Activated T-cell treated with anti-CD3 and anti-CD28 coated beads, Interleukin-2, amount 50 U/mL, for 4 hours (primary cell): Measurements from ENCODE around the gene DOK6. TPM values are rescaled to one million over a fixed set of nuclear protein-coding genes. Genes with fewer than 3 reads are reported as not detected.
"Not testable (repeated sequence)": the region's sequence is repeated elsewhere in the genome, so short reads cannot be mapped to it uniquely, and the experiment has no call there.

Experiments used
- ATAC-seq, 2 donors: fragments of 200-7000 bp; cut with Tn5 transposase; one replicate each; pipeline ENCODE4 v1.10.0; 2021
- DNase-seq: peaks from one replicate; pipeline ENCODE4 v3.0.0-alpha.2; 2020
- H3K27me3 Mint-ChIP-seq: one replicate; pipeline ENCODE4 v1.8.0; 2021; ENCODE audit warnings: low read depth, mixed read lengths
- H3K36me3 Mint-ChIP-seq: one replicate; pipeline ENCODE4 v1.8.0; 2022; ENCODE audit warnings: mixed read lengths; ENCODE audit not compliant: insufficient read depth
- H3K4me1 Mint-ChIP-seq: one replicate; pipeline ENCODE4 v1.8.0; 2021; ENCODE audit warnings: low read depth, mixed read lengths
- H3K4me3 Mint-ChIP-seq: one replicate; pipeline ENCODE4 v1.8.0; 2021; ENCODE audit warnings: mild to moderate bottlenecking, moderate library complexity, mixed read lengths
- H3K9me3 Mint-ChIP-seq: one replicate; pipeline ENCODE4 v1.8.0; 2021; ENCODE audit warnings: mixed read lengths
- total RNA-seq, 3 donors: library from RNA; stranded (reverse); gene quantifications; one replicate each; pipeline ENCODE4 v1.2.1, GENCODE V29; 2021

Gene DOK6
- total RNA-seq, 3 donors from 2014 or later, result 0.03 TPM; not detected in 2

DNA sequence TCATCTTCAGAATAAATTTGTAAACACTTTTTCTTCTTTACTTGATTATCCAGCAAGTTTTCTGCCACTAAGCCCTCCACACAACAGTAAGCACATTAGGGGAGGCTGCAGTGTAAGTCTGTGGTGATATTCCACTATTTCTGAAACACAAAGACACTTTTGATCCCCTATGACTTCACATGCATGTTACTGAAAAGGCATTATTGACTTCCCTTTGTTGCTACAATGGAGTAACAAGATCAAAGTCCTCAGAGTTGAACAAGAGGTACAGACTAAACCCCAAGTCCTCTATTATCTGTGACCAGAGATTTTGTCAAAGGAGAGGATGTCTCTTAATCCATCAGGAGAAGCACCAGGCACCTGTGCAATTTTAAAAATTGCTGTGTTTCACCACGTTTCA, 389.1 kb downstream of the DOK6 start:
- DNase-seq (no peak), ATAC-seq (no peak)
- Mint-ChIP-seq H3K4me1 (no peaks in the 10 kb centered on the region), H3K4me3 (no peak overlapping the region), H3K36me3 (no peaks in the 10 kb centered on the region), H3K9me3 (no peaks in the 10 kb centered on the region), H3K27me3 (no peaks in the 10 kb centered on the region)

GRCh38 chr18:69790649-69791048, 390.0 kb downstream of the DOK6 start:
- Mint-ChIP-seq H3K4me1 (no peaks in the 10 kb centered on the region), H3K9me3 (no peaks in the 10 kb centered on the region), H3K27me3 (no peaks in the 10 kb centered on the region), H3K4me3 (no peak overlapping the region), H3K36me3 (no peaks in the 10 kb centered on the region)
- no peak for DNase-seq
- no peak for ATAC-seq

DNA sequence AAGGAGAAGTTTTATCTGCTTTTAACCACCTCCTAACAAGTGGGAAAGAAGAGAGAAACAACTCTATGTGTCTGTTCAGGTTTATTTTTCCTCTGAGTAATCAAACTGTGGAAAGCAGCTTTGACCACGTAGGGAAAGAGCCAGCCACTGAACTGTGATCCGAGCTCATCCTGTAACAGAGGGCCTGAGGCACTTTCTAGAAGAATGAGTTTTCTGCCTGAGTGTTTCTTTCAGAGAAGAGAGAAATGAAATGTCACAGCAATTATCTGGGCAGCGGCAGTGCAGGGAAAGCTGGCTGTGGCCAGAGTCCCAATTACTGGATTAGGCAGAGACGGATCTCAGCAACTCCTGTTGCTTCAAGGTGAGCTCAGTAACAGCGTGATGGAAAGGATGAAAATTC, 395.1 kb downstream of the DOK6 start:
- H3K4me3 Mint-ChIP-seq, result no peak overlapping the region
- no peaks in the 10 kb centered on the region for H3K36me3 Mint-ChIP-seq
- no peaks in the 10 kb centered on the region for H3K9me3 Mint-ChIP-seq
- no peaks in the 10 kb centered on the region for H3K27me3 Mint-ChIP-seq
- DNase-seq, result no peak
- no peak for ATAC-seq
- H3K4me1 Mint-ChIP-seq, result no peaks in the 10 kb centered on the region

GRCh38 chr18:69804776-69805501, 404.3 kb downstream of the DOK6 start:
- Mint-ChIP-seq H3K4me3 (no peak overlapping the region), H3K27me3 (no peaks in the 10 kb centered on the region), H3K4me1 (peaks cover 2% of the 10 kb centered on the region), H3K36me3 (peaks cover 15% of the 10 kb centered on the region), H3K9me3 (peaks cover under 1% of the 10 kb centered on the region)
- DNase-seq (no peak), ATAC-seq (no peak)

DNA sequence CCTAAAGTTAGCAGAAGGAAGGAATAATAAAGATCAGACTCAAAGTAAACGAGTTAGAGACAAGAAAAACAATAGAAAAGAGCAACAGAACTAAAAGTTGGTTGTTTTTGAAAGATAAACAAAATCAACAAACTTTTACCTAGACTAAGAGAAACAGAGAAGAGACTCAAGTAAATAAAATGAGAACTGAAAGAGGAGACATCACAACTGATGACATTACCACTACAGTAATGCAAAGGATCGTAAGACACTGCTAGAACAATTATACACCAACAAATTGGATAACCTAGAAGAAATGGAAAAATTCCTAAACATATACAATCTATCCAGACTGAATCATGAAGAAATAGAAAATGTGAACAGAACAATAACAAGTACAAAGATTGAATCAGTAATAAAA, 407.7 kb downstream of the DOK6 start:
- Mint-ChIP-seq H3K4me3 (no peak overlapping the region), H3K27me3 (no peaks in the 10 kb centered on the region), H3K4me1 (peaks cover 2% of the 10 kb centered on the region), H3K36me3 (peaks cover 35% of the 10 kb centered on the region), H3K9me3 (peaks cover 5% of the 10 kb centered on the region)
- DNase-seq (no peak), ATAC-seq (no peak)

DNA sequence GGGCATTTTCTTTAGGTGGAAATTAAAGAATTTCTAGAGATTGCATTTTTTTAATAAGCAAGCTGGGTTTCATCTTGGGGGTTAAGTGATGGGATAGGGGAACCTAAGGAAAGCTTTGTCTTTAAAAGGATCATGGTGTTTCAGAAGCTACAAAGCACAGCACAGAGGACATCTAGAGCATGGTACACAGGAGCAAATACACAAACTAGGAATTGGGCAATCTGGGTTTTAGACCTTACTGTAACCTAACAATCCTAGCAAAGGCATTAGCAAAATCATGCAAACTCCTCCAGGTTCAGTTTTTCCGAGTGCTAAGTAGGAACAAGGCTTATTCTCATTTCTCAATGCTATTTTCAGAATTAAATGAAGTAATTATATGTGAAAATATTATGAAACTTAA, 412.9 kb downstream of the DOK6 start:
- Mint-ChIP-seq H3K4me1 (no peaks in the 10 kb centered on the region), H3K27me3 (no peaks in the 10 kb centered on the region), H3K4me3 (no peak overlapping the region), H3K9me3 (peaks cover 5% of the 10 kb centered on the region), H3K36me3 (peaks cover 48% of the 10 kb centered on the region)
- no peak for DNase-seq
- no peak for ATAC-seq

GRCh38 chr18:69814861-69815385, 414.2 kb downstream of the DOK6 start:
- Mint-ChIP-seq H3K4me3 (no peak overlapping the region), H3K9me3 (peaks cover 5% of the 10 kb centered on the region), H3K4me1 (no peaks in the 10 kb centered on the region), H3K36me3 (peaks cover 53% of the 10 kb centered on the region), H3K27me3 (no peaks in the 10 kb centered on the region)
- ATAC-seq (no peak), DNase-seq (no peak)

- Mint-ChIP-seq H3K36me3 (peaks cover 55% of the 10 kb centered on the region), H3K9me3 (peaks cover 4% of the 10 kb centered on the region), H3K27me3 (no peaks in the 10 kb centered on the region), H3K4me3 (no peak overlapping the region), H3K4me1 (no peaks in the 10 kb centered on the region)
- DNase-seq (no peak), ATAC-seq (no peak)
Observed at GRCh38 chr18:69817335-69817940, 416.8 kb downstream of the DOK6 start.

- H3K4me1 Mint-ChIP-seq, result no peaks in the 10 kb centered on the region
- H3K36me3 Mint-ChIP-seq, result peaks cover 45% of the 10 kb centered on the region
- H3K4me3 Mint-ChIP-seq, result no peak overlapping the region
- H3K9me3 Mint-ChIP-seq, result peaks cover 4% of the 10 kb centered on the region
- no peak for DNase-seq
- no peaks in the 10 kb centered on the region for H3K27me3 Mint-ChIP-seq
- ATAC-seq, result no peak
Observed at GRCh38 chr18:69819460-69819859, 418.8 kb downstream of the DOK6 start.

- peaks cover 42% of the 10 kb centered on the region for H3K36me3 Mint-ChIP-seq
- H3K27me3 Mint-ChIP-seq, result no peaks in the 10 kb centered on the region
- peaks cover 4% of the 10 kb centered on the region for H3K9me3 Mint-ChIP-seq
- H3K4me1 Mint-ChIP-seq, result no peaks in the 10 kb centered on the region
- no peak for DNase-seq
- no peak overlapping the region for H3K4me3 Mint-ChIP-seq
- no peak for ATAC-seq
Observed at GRCh38 chr18:69820538-69820937, 419.9 kb downstream of the DOK6 start.

GRCh38 chr18:69830189-69830588, 429.5 kb downstream of the DOK6 start:
- Mint-ChIP-seq H3K27me3 (no peaks in the 10 kb centered on the region), H3K4me1 (peaks cover 2% of the 10 kb centered on the region), H3K36me3 (peaks cover 44% of the 10 kb centered on the region), H3K9me3 (no peaks in the 10 kb centered on the region), H3K4me3 (no peak overlapping the region)
- ATAC-seq (no peak), DNase-seq (no peak)

DNA sequence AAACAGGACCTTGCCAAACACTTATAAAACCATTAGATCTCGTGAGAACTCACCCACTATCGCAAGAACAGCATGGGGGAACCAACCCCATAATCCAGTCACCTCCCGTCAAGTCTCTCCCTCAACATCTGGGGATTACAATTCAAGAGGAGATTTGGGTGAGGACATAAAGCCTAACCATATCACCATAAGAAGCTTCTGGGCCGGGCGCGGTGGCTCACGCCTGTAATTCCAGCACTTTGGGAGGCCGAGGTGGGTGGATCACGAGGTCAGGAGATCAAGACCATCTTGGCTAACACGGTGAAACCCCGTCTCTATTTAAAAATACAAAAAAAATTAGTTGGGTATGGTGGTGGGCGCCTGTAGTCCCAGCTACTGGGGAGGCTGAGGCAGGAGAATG, 434.3 kb downstream of the DOK6 start:
- not testable (repeated sequence) for H3K9me3 Mint-ChIP-seq, H3K4me3 Mint-ChIP-seq, DNase-seq, ATAC-seq, H3K4me1 Mint-ChIP-seq, H3K27me3 Mint-ChIP-seq
- peaks cover 51% of the 10 kb centered on the region for H3K36me3 Mint-ChIP-seq

DNA sequence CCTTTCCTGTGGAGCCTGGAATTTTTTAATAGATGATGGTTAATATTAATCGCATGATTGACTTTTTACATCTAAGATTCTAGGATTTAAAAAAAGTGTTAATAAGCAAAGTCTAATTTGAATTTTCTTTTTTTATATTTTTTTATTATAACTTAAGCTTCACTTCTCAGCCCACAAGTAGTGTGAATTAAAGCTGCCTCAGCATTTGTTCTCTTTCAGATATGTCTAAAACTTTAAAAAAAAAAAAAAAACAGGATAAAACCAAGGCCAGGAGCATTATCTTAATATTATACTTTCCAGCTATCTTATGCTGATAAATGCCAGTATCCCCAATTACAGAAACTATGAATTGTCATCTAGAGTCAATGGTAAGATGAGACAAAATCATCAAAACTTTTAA, 437.3 kb downstream of the DOK6 start:
- H3K27me3 Mint-ChIP-seq, result no peaks in the 10 kb centered on the region

DNA sequence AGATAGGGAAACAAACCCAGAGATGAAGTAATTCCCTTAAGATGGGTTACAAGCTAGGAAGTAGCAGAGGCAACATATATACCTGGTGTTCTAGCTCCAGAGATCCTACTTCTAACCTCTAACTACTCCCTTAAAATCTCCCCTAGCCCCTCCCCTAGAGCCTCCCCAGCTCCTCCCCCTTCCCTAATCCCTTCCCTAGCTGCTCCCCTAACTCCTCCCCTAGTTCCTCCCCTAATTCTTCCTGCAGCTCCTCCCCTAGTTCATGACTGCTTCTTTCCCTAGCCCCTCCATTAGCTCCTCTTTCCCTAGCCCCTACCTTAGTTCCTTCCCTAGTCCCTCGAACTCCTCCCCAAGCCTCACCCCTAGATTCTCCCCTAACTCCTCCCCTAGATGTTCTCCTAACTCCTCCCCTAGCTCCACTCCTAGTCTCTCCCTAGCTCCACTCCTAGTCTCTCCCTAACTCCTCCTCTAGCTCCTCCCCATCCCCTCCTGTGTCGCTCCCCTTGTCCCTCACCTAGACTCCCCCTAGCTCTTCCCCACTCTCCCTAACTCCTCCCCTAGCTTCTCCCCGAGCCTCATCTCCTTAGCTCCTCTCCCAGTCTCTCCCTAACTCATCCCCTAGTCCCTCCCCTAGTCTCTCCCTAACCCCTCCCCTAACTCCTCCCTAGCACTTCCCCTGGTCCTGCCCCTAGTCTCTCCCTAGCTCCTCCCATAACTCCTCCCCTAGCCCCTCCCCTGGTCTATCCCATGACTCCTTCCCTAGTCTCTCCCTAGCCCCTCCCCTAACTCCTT, 438.1 kb downstream of the DOK6 start:
- Mint-ChIP-seq H3K27me3 (no peaks in the 10 kb centered on the region), H3K9me3 (peaks cover 3% of the 10 kb centered on the region), H3K4me3 (no peak overlapping the region), H3K36me3 (peaks cover 26% of the 10 kb centered on the region), H3K4me1 (no peaks in the 10 kb centered on the region)
- DNase-seq, result no peak
- ATAC-seq, result peak; percentile 74 to 79

More for the DNA sequence above, 437.3 kb downstream of the DOK6 start:
- Mint-ChIP-seq H3K36me3 (peaks cover 30% of the 10 kb centered on the region), H3K4me1 (no peaks in the 10 kb centered on the region), H3K4me3 (no peak overlapping the region), H3K9me3 (peaks cover 3% of the 10 kb centered on the region)
- DNase-seq (no peak), ATAC-seq (no peak)
